OCI-M2 (cell line): ENCODE results near the gene NEUROD2.

Experiments
- DNase-seq: peaks from one replicate; lab custom pipeline; 2025; ENCODE audit not compliant: unreplicated experiment; lab: John Stamatoyannopoulos, UW

NEUROD2 gene

DNA sequence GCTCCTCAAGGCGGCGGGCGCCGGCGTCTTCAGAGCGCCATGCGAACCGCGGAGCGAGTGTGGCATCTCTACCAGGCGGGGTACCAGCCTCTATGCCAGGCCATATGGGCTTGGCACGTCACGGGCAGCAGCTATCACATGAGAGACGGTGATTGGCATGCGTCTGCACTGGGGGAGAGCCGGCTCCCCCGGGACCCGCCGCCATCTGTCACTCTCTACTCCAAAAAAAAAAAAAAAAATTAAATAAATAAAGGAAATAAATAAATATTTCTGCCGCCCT, at the start of gene NEUROD2:
Gene NEUROD2, minus strand, starts transcription at position 70 of the 280 bp plus-strand sequence. CDS start 1,321 bp downstream, outside the sequence.
- DNase-seq, result no peak

DNA sequence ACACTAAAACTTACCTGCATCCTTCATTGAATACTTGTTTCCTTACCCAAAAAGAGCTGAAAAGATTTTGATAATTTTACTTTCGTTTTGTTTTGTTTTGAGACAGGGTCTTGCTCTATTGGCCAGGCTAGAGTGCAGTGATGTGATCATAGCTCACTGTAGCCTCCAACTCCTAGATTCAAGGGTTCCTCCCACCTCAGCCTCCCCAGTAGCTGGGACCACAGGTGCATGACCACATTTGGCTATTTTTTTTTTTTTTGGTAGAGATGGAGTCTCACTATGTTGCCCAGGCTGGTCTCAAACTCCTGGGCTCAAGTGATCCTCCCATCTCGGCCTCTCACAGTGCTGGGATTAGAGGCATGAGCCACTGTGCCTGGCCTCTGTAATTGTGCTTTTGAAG, 47.4 kb upstream of the NEUROD2 start:
- no peak for DNase-seq

DNA sequence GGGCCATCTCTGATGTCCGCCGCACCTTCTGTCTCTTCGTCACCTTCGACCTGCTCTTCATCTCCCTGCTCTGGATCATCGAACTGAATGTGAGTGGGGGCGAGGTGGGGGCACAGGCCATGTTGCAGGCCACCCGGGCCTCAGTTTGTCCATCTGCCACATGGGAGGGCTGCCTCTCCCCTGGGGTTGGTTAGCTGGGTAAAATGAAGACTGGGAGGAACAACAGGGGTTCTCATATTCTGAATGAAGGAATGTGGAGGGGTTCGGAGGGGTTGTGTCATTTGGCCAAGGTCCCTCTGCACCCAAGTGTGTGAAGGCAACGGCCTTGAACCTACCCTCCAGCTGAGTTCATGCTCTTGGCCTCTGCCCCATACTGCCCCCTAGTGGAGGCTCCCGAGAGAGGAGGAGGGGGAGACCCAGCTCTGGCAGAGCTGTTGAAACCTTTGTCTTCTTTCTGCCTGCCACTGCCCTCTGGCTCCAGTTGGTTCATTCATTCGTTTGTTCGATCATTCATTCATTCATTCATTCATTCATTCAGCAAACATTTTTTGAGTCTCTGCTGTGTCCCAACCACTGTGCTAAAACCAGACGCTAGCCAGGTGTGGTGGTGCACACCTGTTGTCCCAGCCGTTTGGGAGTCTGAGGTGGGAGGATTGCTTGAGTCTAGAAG, 46.1 kb upstream of the NEUROD2 start:
- no peak for DNase-seq

DNA sequence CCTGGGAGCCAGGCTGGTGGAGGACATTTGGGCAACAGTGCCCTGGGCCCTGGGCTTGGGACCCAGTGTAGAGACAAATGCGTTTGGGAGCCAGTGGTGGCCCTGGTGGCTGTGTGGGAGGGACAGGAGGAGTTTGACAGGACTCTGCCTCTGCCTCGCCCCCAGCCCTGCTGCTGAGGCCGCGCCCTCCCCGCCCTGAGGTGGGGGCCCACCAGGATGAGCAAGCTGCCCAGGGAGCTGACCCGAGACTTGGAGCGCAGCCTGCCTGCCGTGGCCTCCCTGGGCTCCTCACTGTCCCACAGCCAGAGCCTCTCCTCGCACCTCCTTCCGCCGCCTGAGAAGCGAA, 45.6 kb upstream of the NEUROD2 start:
- no peak for DNase-seq

DNA sequence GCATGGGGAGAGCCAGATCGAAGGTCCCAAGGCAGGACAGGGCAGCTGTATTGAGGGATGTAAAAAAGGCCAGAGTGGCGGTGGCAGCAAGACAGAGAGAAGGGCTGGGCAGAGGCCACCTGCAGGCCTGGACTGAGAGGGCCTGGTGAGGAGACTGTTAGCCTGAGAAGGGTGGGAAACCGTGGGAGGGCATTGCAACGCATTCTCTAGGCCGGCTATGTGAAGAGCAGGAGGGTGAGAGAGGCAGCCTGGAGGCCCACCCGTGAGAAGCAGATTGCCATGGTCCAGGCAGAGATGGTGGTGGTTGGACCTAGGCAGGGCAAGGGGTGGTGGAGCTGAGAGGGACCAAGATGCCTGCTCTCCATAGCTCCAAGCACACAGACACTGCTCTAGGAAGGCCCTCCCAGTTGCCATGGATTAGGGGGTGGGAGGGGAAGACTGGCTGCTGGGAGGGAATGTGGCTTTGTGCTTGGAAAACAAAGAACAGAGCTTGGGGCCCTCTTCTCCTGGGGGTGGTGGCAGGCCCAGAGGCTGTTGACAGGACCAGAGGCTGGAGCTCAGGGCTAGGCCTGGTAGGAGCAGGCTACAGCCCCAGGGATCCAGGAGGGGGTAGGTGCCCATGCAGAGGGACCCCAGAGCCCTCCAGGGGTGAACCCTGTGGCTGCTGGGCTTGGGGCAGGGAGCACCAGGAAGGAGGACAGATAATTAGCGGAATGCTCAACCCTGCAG, 45.0 kb upstream of the NEUROD2 start:
- no peak for DNase-seq

DNA sequence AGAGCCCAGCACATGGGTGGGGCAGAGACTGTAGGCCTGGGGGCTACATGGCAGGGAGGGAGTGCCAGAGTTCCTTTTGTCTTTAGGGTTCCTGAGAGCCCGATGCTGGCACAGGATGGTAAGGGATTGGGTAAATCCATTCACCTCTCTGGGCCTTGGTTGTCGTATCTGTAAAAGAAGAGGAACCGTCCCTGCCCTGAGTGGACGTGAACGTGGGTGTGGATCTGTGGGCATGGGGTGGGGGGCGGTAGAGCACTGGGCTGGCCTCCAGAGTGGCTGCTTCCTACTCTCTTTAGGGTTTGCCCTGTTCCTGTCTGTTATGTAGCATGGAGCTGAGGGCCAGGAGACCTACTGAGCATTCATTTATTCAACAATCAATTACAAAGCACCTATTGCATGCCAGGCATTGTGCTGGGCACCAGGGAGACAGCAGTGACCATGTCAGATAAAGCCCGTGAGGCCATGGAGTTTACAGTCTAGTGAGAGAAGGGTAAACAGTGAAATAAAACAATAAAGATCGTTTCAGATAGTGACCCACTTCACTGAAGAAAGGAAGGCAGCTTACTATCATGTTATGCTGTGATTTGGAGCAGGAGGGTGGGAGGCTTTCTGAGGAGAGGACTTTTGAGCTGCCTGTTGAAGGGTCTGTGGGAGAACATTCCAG, 44.3 kb upstream of the NEUROD2 start:
- no peak for DNase-seq

DNA sequence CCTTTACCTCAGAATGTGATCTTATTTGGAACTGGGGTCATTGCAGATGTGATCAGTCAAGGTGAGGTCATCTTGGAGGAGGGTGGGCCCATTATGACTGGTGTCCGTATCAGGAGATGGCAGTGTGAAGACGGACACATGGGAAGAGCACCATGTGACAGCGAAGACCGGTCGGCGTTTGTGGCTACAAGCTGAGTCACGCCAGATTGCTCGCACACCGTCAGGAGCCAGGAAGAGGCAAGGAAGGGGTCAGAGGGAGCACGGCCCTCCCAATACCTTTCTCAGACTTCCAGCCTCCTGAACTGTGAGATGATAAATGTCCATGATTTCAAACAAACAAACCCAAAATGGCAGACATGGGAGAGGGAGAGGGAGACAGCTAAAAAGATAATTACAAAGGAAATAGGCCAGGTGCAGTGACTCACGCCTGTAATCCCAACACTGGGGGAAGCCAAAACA, 42.4 kb upstream of the NEUROD2 start:
- DNase-seq, result no peak

DNA sequence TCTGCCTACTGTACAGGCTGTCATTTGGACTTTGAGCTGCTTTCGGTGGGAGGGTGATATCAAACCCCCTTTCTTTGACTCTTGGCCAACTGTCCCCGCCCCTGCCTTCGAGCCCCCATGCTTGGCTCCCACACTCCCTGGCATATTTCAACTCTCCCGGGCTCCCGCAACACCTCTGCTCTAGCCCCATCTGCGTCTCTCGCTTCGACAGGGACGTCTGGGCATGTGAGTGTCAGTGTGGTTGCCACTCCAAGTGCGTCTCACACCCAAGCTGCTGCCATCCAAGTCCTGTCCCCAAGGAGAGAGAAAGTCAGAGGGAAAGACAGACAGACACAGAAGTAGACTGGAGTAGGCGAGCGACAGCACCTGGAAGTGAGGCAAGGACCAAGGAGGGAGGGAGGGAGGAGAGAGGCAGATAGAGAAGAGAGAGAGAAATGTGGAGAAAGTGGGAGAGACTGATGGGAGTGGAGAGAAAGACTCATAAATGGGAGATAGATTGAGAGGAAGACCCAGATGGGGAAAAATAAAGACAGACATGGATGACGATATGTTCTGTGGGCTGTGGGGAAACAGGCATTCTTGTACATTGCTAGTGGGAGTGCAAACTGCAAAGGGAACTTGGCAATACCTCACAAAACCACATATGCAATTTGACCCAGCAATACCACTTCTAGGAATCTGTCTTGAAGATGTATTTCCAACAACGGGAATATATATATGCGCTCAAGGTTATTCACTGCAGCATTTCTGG, 41.1 kb upstream of the NEUROD2 start:
- no peak for DNase-seq

DNA sequence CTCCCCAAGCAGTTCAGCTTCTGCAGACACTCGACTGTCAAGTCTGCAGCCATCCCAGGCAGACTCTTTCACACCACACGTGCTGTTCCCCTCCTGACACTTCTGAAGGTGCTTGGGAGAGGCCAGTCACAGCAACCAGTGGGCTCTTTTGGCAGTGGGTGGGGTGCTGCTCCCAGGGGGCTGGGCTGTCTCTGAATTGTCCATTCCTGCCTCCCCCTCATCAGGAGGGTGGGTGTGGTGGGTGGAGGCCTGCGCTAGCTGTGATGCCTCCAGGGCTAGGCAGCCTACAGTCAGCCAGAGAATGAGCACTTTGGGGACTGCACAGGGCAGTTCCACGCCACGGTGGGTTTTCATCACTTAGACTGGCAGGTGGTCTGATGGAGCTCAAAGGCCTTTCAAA, 39.5 kb upstream of the NEUROD2 start:
- DNase-seq, result no peak

DNA sequence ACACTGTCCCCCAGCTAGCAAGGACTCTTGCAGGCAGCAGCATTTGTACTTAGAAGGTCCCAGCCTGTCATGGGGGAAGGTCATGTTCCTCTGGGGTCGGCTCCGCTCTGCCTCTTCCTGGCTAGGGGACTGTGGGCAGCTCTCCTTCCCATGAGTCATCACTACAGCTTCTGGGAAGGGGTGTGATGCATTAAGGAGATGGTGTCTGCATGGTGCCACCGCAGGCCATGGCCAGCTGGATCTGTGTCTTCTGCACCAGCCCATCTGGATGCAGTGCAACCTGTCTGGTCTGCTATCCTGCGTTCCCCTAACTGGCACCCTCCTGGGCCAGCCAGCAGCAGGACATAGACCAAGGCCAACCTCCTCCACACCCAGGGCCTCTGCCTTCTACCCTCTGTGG, 35.6 kb upstream of the NEUROD2 start:
- DNase-seq, result no peak

DNA sequence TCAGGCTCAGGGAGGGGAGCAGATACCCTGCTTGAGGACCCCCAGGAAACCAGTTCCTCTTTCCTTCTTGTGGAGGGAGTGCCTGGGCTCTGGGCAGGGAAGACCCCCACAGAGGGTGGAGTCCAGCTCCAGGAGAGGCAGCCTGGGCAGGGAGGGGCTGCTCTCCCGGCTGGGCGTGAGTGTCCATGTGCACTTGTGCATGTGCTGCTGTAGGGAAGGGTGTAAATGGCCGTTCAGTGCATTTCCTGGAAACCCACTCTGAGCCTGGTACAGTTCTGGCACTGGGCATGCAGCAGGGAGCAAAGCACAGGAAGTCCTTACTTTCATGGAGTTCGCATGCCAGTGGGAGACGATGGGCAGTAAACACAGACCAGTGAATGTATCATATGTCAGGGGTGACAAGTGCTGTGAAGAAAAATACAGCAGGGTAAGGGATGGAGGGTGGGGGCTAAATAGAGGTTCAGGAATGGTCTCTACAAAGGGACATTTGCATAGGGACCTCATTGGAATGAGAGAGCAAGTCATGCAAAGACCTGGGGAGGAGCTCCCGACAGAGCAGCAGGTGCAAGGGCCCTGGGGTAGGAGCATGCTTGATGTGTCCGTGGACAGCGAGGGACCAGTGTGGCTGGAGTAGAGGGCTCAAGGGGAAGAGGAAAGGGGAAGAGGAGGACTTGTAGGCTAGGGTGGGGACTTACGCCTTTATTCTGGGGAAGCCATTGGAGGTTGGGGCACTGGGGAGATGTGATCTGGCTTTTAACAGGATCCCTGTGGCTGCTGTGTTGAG, 34.8 kb upstream of the NEUROD2 start:
- DNase-seq, result no peak

DNA sequence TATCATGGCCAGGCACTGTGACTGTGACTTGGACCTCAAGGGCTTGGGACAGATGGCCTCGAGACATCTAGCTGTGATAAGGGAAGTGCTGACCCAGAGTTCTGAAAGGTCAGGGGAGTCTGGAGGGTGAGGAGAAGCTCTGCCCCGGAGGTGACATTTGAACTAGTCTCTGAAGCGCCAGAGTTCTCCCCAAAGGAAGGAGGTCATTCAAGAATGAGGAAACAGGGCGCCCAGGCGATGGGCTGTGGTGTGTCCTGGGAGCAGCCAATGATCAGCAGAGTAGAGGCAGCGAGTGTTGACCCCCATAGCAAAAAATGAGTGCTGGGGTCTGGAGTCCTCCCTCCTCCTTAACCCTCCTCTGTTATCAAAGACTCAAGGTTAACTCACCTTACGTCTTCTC, 34.2 kb upstream of the NEUROD2 start:
- no peak for DNase-seq

DNA sequence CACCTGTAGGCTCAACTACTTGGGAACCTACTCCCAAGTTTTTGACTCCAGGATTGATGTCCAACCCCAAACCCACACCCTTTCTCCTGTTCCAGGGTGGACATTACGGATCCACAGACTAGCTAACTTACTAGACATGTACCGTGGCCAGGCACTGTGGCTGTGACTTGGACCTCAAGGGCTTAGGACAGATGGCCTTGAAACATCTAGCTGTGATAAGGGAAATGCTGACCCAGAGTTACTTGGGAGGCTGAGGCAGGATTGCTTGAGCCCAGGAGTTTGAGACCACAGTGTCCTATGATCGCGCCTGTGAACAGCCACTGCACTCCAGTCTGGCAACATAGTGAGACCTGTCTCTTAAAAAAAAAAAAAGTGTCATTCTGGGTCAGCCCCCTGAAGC, 33.4 kb upstream of the NEUROD2 start:
- no peak for DNase-seq

DNA sequence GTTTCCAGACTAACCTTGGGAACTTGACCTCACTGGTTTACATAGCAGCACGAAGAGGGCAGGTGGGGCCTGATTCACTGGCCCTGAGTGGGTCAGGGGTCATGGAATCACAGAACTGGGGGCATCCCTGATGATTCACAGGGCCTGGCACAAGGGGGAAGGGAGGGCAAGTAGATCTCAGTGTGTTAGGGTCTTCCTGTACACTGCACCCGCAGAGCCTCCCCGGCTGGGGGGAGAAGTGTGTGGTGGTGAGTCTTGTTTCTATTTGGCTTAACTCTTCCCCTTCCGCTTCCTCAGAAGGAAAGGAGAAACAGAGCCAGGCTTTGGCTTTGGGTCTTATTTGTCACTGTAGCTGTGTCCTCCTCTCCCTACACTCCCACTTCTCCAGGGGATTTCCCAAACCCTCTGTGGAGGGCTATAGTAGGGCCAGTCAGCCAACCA, 32.9 kb upstream of the NEUROD2 start:
- no peak for DNase-seq

DNA sequence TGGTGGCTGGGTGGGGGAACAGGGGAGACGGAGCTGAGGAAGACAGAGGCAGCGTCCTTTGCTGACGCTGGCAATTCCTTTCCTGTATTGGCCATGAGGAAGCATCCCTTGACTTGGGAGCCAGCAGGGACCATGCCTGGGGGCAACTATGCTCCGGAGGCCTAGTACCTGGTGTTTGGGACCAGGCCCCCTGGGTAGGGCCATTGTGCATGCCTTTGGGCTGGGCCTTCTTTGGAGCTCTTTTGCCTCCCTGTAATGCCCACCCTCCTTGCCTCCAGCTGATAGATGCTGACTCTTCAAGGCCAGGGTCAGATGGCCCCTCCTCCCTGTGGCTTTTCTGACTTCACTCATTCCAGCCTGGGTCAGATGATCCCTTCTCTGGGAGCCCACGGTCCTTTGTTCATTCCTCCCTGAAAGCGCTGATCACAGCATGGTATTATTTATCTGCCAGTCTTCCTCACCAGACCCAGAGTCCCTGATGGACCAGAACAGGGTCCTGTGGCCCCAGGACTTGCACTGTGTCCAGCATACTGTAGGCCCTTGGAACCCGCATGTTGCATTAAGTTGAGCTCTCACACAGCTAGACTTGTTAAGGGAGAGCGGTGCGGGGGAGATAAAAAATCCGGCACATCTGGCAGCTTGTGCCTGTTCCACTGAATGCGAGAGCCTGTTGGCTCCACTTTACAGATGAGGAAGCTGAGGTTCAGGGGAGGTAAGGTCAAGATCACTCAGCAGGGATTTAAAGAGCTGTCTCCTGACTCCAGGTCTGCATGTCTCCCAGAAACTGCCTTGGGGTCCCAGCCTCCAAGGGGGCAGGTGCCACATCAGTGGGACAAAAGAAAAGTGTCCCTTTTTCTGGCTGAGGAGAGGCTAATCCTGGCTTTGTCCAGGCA, 32.1 kb upstream of the NEUROD2 start:
- DNase-seq, result no peak

DNA sequence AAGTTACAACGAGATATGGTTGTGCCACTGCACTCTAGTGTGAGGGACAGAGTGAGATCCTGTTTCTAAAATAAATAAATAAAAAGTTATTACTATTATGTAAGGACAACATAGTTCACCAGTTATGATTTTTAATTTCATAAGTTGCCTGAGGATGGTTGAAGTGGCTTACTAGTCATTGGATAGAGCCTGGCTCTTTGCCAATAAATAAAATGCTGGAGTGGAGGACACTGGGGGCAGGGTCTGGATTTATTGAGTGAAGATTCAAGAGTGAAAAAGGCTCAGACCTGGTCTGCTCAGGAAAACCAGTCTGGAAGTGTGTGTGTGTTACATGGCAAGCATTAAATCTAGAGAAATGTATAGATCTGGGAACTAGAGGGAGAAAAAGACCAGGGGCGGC, 31.3 kb upstream of the NEUROD2 start:
- no peak for DNase-seq

DNA sequence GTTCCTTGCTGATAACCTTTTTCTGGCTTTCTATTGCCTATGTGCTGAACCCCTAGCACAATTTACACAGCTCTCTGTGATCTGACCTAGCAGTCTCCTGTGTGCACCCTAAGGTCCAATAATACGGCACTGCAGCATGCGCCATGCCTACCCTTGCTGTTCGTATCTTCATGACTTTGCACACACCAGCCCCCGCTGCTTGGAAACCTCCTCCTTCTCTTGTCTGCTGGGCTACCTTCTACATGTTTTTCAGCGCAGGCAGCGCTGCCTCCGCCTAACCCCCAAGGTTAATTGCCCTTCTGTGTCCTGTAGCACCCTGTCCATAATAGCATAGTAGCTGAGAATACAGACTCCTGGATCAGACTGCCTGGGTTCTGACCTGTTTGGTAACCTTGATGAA, 30.6 kb upstream of the NEUROD2 start:
- DNase-seq, result no peak

DNA sequence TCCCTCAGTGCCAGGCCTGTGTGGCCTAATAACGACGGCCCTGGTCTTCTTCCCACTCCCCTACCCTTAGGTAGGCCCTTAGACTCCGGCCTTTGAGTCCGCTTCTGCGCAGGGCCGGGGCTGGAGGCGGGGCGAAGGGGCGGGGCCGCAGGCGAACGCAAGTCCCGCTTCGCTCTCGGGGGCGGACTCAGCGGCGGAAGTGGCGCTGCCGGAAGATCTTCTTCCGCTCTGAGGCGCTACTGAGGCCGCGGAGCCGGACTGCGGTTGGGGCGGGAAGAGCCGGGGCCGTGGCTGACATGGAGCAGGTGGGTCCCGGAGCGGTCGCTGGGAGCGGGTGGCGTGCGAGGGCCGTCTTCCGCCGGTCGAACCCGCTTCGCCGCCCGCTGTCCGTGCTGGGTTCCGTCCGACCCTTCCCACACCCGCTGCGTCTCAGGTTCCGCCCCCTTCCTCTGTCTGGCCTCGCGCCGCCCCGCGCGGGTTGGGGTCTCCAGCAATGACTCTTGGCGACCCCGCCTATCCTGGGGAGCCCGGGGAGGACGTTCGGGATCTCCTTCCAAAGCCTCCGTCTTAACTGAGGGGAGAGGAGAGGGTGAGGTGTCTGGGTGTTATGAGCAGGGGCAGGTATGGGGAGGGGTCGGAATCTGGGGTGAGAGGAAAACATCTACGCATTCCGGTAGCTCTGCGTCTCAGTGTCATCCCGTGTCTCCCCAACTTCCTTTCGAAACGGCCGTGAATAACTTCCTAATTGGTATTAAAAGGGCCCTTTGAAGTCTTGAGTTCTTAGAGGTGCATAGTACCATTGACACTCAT, 29.4 kb upstream of the NEUROD2 start, which contains the start of gene STARD3:
Gene STARD3, plus strand, starts transcription at position 218 of the 810 bp plus-strand sequence. CDS start 16,388 bp downstream, outside the sequence.
- no peak for DNase-seq

DNA sequence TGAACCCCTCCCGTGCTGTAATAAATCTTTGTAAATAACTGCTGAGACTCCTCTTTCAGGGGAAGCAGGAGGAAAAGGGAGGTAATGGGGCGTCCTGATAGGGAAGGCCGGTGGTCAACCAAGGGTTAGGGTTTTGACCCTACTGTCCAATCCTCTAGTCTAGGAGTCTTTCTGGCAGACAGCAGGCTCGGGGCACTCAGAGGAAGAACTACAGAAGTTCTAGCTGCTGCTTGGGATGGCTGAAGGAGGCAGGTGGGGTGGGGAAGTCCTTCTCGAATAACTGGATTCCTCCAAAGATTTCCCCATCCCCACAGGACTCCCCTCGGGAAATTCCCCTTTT, 28.8 kb upstream of the NEUROD2 start:
- no peak for DNase-seq
